Endodermal cell (in vitro differentiated cells): ENCODE data around the gene SHISAL2A. TPM values are rescaled to one million over a fixed set of nuclear protein-coding genes. Genes with fewer than 3 reads are reported as not detected.

Experiments used
- DNase-seq: peaks from one replicate; pipeline ENCODE4 v3.0.0-alpha.2; 2017
- H3K27ac ChIP-seq: 2 replicates; pipeline ENCODE4 v1.5.1; 2013; ENCODE audit warnings: mild to moderate bottlenecking, low read depth, low read length, moderate library complexity
- H3K27me3 ChIP-seq: 2 replicates; pipeline ENCODE4 v1.6.1; 2013; ENCODE audit warnings: mild to moderate bottlenecking, low read length, moderate library complexity; ENCODE audit not compliant: insufficient read depth, control insufficient read depth, poor library complexity, severe bottlenecking
- H3K36me3 ChIP-seq: 2 replicates; pipeline ENCODE4 v1.7.0; 2013; ENCODE audit warnings: mild to moderate bottlenecking, low read length, moderate library complexity; ENCODE audit not compliant: control insufficient read depth, insufficient read depth
- H3K4me1 ChIP-seq: one replicate; pipeline ENCODE4 v1.7.0; 2013; ENCODE audit warnings: low read length; ENCODE audit not compliant: control insufficient read depth, insufficient read depth
- H3K4me3 ChIP-seq: 2 replicates; pipeline ENCODE4 v1.5.1; 2013; ENCODE audit warnings: mild to moderate bottlenecking, low read length, moderate library complexity
- H3K9ac ChIP-seq: 2 replicates; pipeline ENCODE4 v1.6.1; 2013; ENCODE audit warnings: mild to moderate bottlenecking, low read length, moderate library complexity; ENCODE audit not compliant: poor library complexity, severe bottlenecking; ENCODE audit errors: extremely low read depth
- H3K9me3 ChIP-seq: 2 replicates; pipeline ENCODE4 v1.6.1; 2013; ENCODE audit warnings: mild to moderate bottlenecking, low read length, moderate library complexity; ENCODE audit not compliant: control insufficient read depth
- H3K27ac Mint-ChIP-seq: 2 replicates; pipeline ENCODE4 v1.8.0; 2020; ENCODE audit warnings: mixed read lengths
- H3K27me3 Mint-ChIP-seq: 2 replicates; pipeline ENCODE4 v1.8.0; 2021; ENCODE audit warnings: mild to moderate bottlenecking, mixed read lengths; ENCODE audit not compliant: insufficient read depth
- H3K36me3 Mint-ChIP-seq: 2 replicates; pipeline ENCODE4 v1.8.0; 2020; ENCODE audit warnings: low read depth, mixed read lengths
- H3K4me1 Mint-ChIP-seq: 2 replicates; pipeline ENCODE4 v1.8.0; 2020; ENCODE audit warnings: mixed read lengths
- H3K4me3 Mint-ChIP-seq: 2 replicates; pipeline ENCODE4 v1.8.0; 2020; ENCODE audit warnings: mild to moderate bottlenecking, moderate library complexity, mixed read lengths
- H3K9me3 Mint-ChIP-seq: 2 replicates; pipeline ENCODE4 v1.8.0; 2020; ENCODE audit warnings: mild to moderate bottlenecking, mixed read lengths
- CTCF ChIP-seq: fragments of 200-600 bp; sonication (generic); conservative IDR thresholded peaks from 2 replicates; pipeline ENCODE4 v1.5.0; 2021; ENCODE audit warnings: antibody characterized with exemption, mild to moderate bottlenecking
- WGBS, 2 experiments: methylation state at CpG; one replicate each; pipeline versions ENCODE4 v1.1.5 to v1.1.7; 2013; ENCODE audit warnings: missing lambda C conversion rate in 2 of 2, mixed read lengths in 1 of 2; ENCODE audit not compliant: insufficient coverage in 1 of 2, insufficient read length in 1 of 2; 5-methylcytosine and 5-hydroxymethylcytosine counted together
- total RNA-seq, 2 donors: library from RNA; stranded (reverse); fragmentation: NEBNext Ultra II Directional in 1 of 2; extraction: Animal tissue kit (Norgen Biotek cat#: 25700) in 1 of 2; gene quantifications; 2 replicates in 1 of 2; 3 replicates in 1 of 2; pipeline ENCODE4 v1.2.1, GENCODE V29; 2021

SHISAL2A gene
- total RNA-seq, 2 donors from 2014 or later: 1.5 to 5.3 TPM

- no peak for DNase-seq
- H3K36me3 Mint-ChIP-seq: no peaks in the 10 kb centered on the region
- Histone ChIP-seq H3K36me3 (no peaks in the 10 kb centered on the region), H3K9me3 (no peaks in the 10 kb centered on the region), H3K27me3 (peaks cover 20% of the 10 kb centered on the region), H3K4me3 (no peak overlapping the region), H3K4me1 (peaks cover 5% of the 10 kb centered on the region), H3K9ac (peak overlapping the region; percentile 43), H3K27ac (no peak overlapping the region)
- WGBS, 2 experiments: 73 to 89% methylated on average over 7 to 10 of the region's 11 CpGs
- peaks cover 40% of the 10 kb centered on the region for H3K27me3 Mint-ChIP-seq
- no peaks in the 10 kb centered on the region for H3K9me3 Mint-ChIP-seq
- no peak overlapping the region for H3K4me3 Mint-ChIP-seq
- peak overlapping the region; percentile 64 for H3K27ac Mint-ChIP-seq
- peaks cover 40% of the 10 kb centered on the region for H3K4me1 Mint-ChIP-seq
- no peak for TF ChIP-seq CTCF
Observed at GRCh38 chr1:52636721-52637695, 4.0 kb downstream of the SHISAL2A start.

GRCh38 chr1:52637946-52638345, 5.0 kb downstream of the SHISAL2A start:
- H3K36me3 ChIP-seq: no peaks in the 10 kb centered on the region
- no peaks in the 10 kb centered on the region for H3K9me3 Mint-ChIP-seq
- 77 to 79% methylated on average over 2 to 4 of the region's 4 CpGs for WGBS, 2 experiments
- DNase-seq: no peak
- peaks cover 12% of the 10 kb centered on the region for H3K27me3 ChIP-seq
- H3K9me3 ChIP-seq: no peaks in the 10 kb centered on the region
- no peak overlapping the region for H3K27ac Mint-ChIP-seq
- H3K4me3 Mint-ChIP-seq: no peak overlapping the region
- peaks cover 5% of the 10 kb centered on the region for H3K4me1 ChIP-seq
- H3K9ac ChIP-seq: no peak overlapping the region
- peaks cover 35% of the 10 kb centered on the region for H3K4me1 Mint-ChIP-seq
- H3K27me3 Mint-ChIP-seq: peaks cover 32% of the 10 kb centered on the region
- H3K36me3 Mint-ChIP-seq: no peaks in the 10 kb centered on the region
- H3K27ac ChIP-seq: no peak overlapping the region
- no peak overlapping the region for H3K4me3 ChIP-seq
- no peak for TF ChIP-seq CTCF

- Mint-ChIP-seq H3K36me3 (no peaks in the 10 kb centered on the region), H3K9me3 (no peaks in the 10 kb centered on the region)
- 92 to 93% methylated on average over 2 to 6 of the region's 6 CpGs for WGBS, 2 experiments
Observed at GRCh38 chr1:52640697-52641096, 7.7 kb downstream of the SHISAL2A start.

More at GRCh38 chr1:52640697-52641096, 7.7 kb downstream of the SHISAL2A start:
- H3K36me3 ChIP-seq: no peaks in the 10 kb centered on the region
- H3K27me3 Mint-ChIP-seq: peaks cover 7% of the 10 kb centered on the region
- H3K9me3 ChIP-seq: no peaks in the 10 kb centered on the region
- no peak overlapping the region for H3K9ac ChIP-seq
- H3K4me3 Mint-ChIP-seq: no peak overlapping the region
- DNase-seq: no peak
- peaks cover 29% of the 10 kb centered on the region for H3K4me1 Mint-ChIP-seq
- no peak overlapping the region for H3K27ac ChIP-seq
- TF ChIP-seq CTCF: no peak
- H3K27me3 ChIP-seq: no peaks in the 10 kb centered on the region
- no peak overlapping the region for H3K4me3 ChIP-seq
- H3K27ac Mint-ChIP-seq: no peak overlapping the region
- peaks cover 5% of the 10 kb centered on the region for H3K4me1 ChIP-seq
